WTC11 (cell line): ENCODE results near the gene BOLL.
A peak's percentile ranks its signal among the peaks of the same experiment; 100 is the strongest.

ENCODE experiments used
- ATF3 ChIP-seq: sonication (generic); formaldehyde crosslinking; conservative IDR thresholded peaks from 2 replicates; pipeline ENCODE4 v1.8.1; 2022; ENCODE audit warnings: mild to moderate bottlenecking, missing genetic modification reagents
- CREB1 ChIP-seq: sonication (generic); formaldehyde crosslinking; IDR thresholded peaks from 2 replicates; pipeline ENCODE4 v1.8.0; 2023; ENCODE audit warnings: mild to moderate bottlenecking, missing genetic modification reagents
- CTCF ChIP-seq: fragments of 200-600 bp; IDR thresholded peaks from 2 replicates; pipeline ENCODE4 v1.8.0; 2022; ENCODE audit warnings: antibody characterized with exemption
- E2F1 ChIP-seq: sonication (generic); formaldehyde crosslinking; IDR thresholded peaks from 2 replicates; pipeline ENCODE4 v1.8.0; 2022; ENCODE audit warnings: mild to moderate bottlenecking, missing genetic modification reagents
- E2F4 ChIP-seq: sonication (generic); formaldehyde crosslinking; IDR thresholded peaks from 2 replicates; pipeline ENCODE4 v1.8.1; 2022; ENCODE audit warnings: low read depth, mild to moderate bottlenecking, moderate library complexity, missing genetic modification reagents, borderline replicate concordance
- FOXP4 ChIP-seq: sonication (generic); formaldehyde crosslinking; IDR thresholded peaks from 2 replicates; pipeline ENCODE4 v1.8.0; 2022; ENCODE audit warnings: mild to moderate bottlenecking, missing genetic modification reagents
- GABPB1 ChIP-seq: sonication (generic); formaldehyde crosslinking; IDR thresholded peaks from 2 replicates; pipeline ENCODE4 v1.8.1; 2023; ENCODE audit warnings: mild to moderate bottlenecking, missing genetic modification reagents
- IRF1 ChIP-seq: sonication (generic); formaldehyde crosslinking; IDR thresholded peaks from 2 replicates; pipeline ENCODE4 v1.8.0; 2023; ENCODE audit warnings: missing genetic modification reagents
- JUN ChIP-seq: sonication (generic); formaldehyde crosslinking; IDR thresholded peaks from 2 replicates; pipeline ENCODE4 v1.8.0; 2023; ENCODE audit warnings: mild to moderate bottlenecking, missing genetic modification reagents
- MAX ChIP-seq: sonication (generic); formaldehyde crosslinking; IDR thresholded peaks from 2 replicates; pipeline ENCODE4 v1.8.0; 2022; ENCODE audit warnings: mild to moderate bottlenecking, missing genetic modification reagents
- TEAD4 ChIP-seq: sonication (generic); formaldehyde crosslinking; IDR thresholded peaks from 2 replicates; pipeline ENCODE4 v1.8.0; 2022; ENCODE audit warnings: mild to moderate bottlenecking, missing genetic modification reagents
- USF1 ChIP-seq: sonication (generic); formaldehyde crosslinking; IDR thresholded peaks from 2 replicates; pipeline ENCODE4 v1.8.0; 2022; ENCODE audit warnings: mild to moderate bottlenecking, missing genetic modification reagents
- ZMAT4 ChIP-seq: fragments of 250-450 bp; sonication (Bioruptor Pico); IDR thresholded peaks from 2 replicates; pipeline ENCODE4 v1.9.0; 2021; ENCODE audit warnings: mild to moderate bottlenecking
- ZNF423 ChIP-seq: fragments of 250-450 bp; sonication (Bioruptor Pico); IDR thresholded peaks from 2 replicates; pipeline ENCODE4 v2.1.2; 2022; ENCODE audit warnings: mild to moderate bottlenecking, moderate library complexity

GRCh38 chr2:197784956-197785941 is at the start of gene BOLL:
- TF ChIP-seq E2F4 (CRISPR knock-in tag) (no peak; the same call in 1 of the 2 replicates), FOXP4 (CRISPR knock-in tag) (peak; percentile 49; the same call in 1 of the 2 replicates), CTCF (no peak), ATF3 (CRISPR knock-in tag) (0 out of 2 replicates have a peak, but pooled peaks have one; percentile 30), IRF1 (CRISPR knock-in tag) (no peak), CREB1 (no peak), MAX (CRISPR knock-in tag) (no peak), ZMAT4 (CRISPR knock-in tag) (no peak), TEAD4 (CRISPR knock-in tag) (no peak), GABPB1 (CRISPR knock-in tag) (no peak), E2F1 (CRISPR knock-in tag) (no peak), JUN (CRISPR knock-in tag) (peak; percentile 39; the same call in 1 of the 2 replicates), USF1 (no peak), ZNF423 (CRISPR knock-in tag) (no peak)
